ENCODE data around the gene LARGE2.

LARGE2 gene

DNA sequence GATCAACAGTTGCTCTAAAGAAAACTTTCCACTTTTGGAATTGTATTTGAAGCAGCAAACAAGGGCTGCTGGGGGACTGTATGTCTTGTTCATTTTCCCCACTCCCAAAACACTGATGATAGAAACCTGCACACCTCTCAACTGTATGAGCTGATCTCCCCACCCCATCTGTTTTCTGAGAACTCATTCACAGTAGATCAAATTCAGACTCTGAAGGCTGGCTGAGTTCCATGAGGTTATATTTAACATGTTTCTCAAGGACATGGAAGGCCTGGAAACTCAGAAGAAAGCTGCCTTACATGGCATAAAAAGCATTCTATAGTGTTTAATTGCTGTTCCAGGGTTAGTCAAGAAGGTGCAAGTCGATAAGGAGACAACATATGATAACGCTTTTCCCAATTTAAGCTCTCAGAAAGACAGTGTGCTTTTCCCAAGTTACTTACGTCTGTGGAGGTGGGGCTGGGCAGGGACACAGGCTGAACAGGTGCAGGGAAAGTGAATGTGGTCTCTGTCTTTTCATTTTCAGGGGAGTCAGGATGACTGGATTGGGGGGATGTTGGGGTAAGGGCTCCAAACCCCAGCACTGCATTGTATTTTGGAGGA is 23.0 kb downstream of the LARGE2 start:
- ChIA-PET POLR2A (no interaction called here), CTCF (interaction anchor here (2.8 kb wide), 1 partner anchor 19 kb away, joined by 13 read pairs; no protein-coding TSS in a partner anchor)
- no peaks in the 10 kb centered on the region for H3K9me3 ChIP-seq (ENCODE audit: control insufficient read depth, insufficient read depth, low read depth, low read length)
- no peak overlapping the region for H3K27ac ChIP-seq (ENCODE audit: extremely low read depth, low read depth, low read length)
- H3K4me3 ChIP-seq (ENCODE audit: low read depth, low read length): no peak overlapping the region
- H3K4me1 ChIP-seq (ENCODE audit: control insufficient read depth, insufficient read depth, low read length): no peaks in the 10 kb centered on the region
- peaks cover 0 to 53% of the 10 kb centered on the region in 2 experiments; a peak in 1 of 3 replicates for H3K36me3 ChIP-seq (ENCODE audit: control insufficient read depth in 2 of 2, insufficient read depth in 1 of 2, low read length in 2 of 2)
- TF ChIP-seq SCRT2 (tag by site-specific recombination; IDR thresholded peaks at IDR 0.05) (peak; percentile 25; the same call in 1 of the 2 replicates), ZNF184 (tag by site-specific recombination; IDR thresholded peaks at IDR 0.05) (no peak)

DNA sequence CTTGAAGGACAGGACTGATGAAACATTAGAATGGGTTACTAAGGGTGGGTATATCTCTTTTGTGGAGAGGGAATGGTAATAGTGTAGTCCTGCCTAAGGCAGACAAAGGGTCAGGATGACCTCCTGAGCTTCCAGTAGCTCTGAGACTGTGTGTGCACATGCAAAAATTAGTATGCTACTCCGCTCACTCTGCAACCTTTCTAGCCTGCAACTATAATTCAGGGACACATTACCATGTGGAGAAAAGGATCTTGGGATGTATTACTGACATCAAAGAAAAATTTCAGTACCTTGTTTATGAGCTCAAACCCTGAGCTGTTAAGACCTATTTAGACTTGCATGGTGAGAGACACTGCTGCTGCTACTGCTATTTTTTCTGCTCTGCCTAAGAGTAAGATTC is 25.4 kb downstream of the LARGE2 start:
- no peak overlapping the region for H3K4me3 ChIP-seq (ENCODE audit: low read depth, low read length)
- ChIA-PET CTCF (interaction anchor here (0.6 to 1.5 kb wide), 3 partner anchors 18 to 82 kb away, joined by 3 to 7 read pairs (median 5); no protein-coding TSS in a partner anchor), POLR2A (no interaction called here)
- H3K9me3 ChIP-seq (ENCODE audit: control insufficient read depth, insufficient read depth, low read depth, low read length): no peaks in the 10 kb centered on the region
- TF ChIP-seq, protein P1, sequence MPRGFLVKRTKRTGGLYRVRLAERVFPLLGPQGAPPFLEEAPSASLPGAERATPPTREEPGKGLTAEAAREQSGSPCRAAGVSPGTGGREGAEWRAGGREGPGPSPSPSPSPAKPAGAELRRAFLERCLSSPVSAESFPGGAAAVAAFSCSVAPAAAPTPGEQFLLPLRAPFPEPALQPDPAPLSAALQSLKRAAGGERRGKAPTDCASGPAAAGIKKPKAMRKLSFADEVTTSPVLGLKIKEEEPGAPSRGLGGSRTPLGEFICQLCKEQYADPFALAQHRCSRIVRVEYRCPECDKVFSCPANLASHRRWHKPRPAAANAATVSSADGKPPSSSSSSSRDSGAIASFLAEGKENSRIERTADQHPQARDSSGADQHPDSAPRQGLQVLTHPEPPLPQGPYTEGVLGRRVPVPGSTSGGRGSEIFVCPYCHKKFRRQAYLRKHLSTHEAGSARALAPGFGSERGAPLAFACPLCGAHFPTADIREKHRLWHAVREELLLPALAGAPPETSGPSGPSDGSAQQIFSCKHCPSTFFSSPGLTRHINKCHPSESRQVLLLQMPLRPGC (tag by site-specific recombination; IDR thresholded peaks at IDR 0.05): no peak
- no peak for TF ChIP-seq YY2 (tag by site-specific recombination; IDR thresholded peaks at IDR 0.05)
- no peak overlapping the region for H3K27ac ChIP-seq (ENCODE audit: extremely low read depth, low read depth, low read length)
- peaks cover 0 to 66% of the 10 kb centered on the region in 2 experiments; a peak in 1 of 3 replicates for H3K36me3 ChIP-seq (ENCODE audit: control insufficient read depth in 2 of 2, insufficient read depth in 1 of 2, low read length in 2 of 2)
- no peaks in the 10 kb centered on the region for H3K4me1 ChIP-seq (ENCODE audit: control insufficient read depth, insufficient read depth, low read length)

DNA sequence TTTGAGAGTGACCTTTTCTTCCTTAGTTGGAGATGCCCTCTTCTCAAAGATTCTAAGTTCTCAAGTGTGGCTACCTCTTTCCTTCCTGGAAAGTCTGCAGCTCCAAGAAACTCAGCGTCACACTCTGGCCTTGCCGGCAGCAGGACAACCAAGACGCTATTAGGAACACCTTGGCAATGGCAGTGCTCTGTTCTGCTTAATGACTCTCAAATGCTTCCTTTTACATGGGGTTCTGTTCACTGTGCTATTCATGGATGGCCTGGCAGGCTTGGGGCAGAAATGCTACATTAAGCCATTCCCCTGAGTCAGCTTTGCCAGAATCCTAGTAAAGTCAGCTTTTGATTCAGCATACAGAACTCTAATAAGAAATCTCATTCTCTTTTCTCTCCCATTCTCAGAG is 25.9 kb downstream of the LARGE2 start:
- POLR2A ChIA-PET: no interaction called here
- no peak for TF ChIP-seq BCL6B (tag by site-specific recombination; IDR thresholded peaks at IDR 0.05)
- Histone ChIP-seq H3K4me1 (ENCODE audit: control insufficient read depth, insufficient read depth, low read length) (no peaks in the 10 kb centered on the region), H3K27ac (ENCODE audit: extremely low read depth, low read depth, low read length) (no peak overlapping the region), H3K4me3 (ENCODE audit: low read depth, low read length) (no peak overlapping the region), H3K36me3 (ENCODE audit: control insufficient read depth in 2 of 2, insufficient read depth in 1 of 2, low read length in 2 of 2) (peaks cover 0 to 71% of the 10 kb centered on the region in 2 experiments; a peak in 1 of 3 replicates), H3K9me3 (ENCODE audit: control insufficient read depth, insufficient read depth, low read depth, low read length) (no peaks in the 10 kb centered on the region)
- CTCF ChIA-PET: interaction anchor here (0.6 to 1.3 kb wide), 2 partner anchors 17 to 83 kb away, joined by 3 to 5 read pairs; no protein-coding TSS in a partner anchor

- peaks cover 0 to 66% of the 10 kb centered on the region in 2 experiments; a peak in 1 of 3 replicates for H3K36me3 ChIP-seq (ENCODE audit: control insufficient read depth in 2 of 2, insufficient read depth in 1 of 2, low read length in 2 of 2)
- no peak overlapping the region for H3K4me3 ChIP-seq (ENCODE audit: low read depth, low read length)
- no peaks in the 10 kb centered on the region for H3K4me1 ChIP-seq (ENCODE audit: control insufficient read depth, insufficient read depth, low read length)
- no peak overlapping the region for H3K27ac ChIP-seq (ENCODE audit: extremely low read depth, low read depth, low read length)
- H3K9me3 ChIP-seq (ENCODE audit: control insufficient read depth, insufficient read depth, low read depth, low read length): no peaks in the 10 kb centered on the region
- ChIA-PET CTCF (interaction anchor here (0.7 to 2.2 kb wide), 3 partner anchors 15 to 77 kb away, joined by 3 to 13 read pairs (median 5); no protein-coding TSS in a partner anchor), POLR2A (interaction anchor here (0.9 kb wide), 1 partner anchor 23 kb away, joined by 3 read pairs; no protein-coding TSS in a partner anchor)
- TF ChIP-seq ZNF600 (tag by site-specific recombination; IDR thresholded peaks at IDR 0.05): no peak
- no peak for TF ChIP-seq ZNF658 (tag by site-specific recombination; IDR thresholded peaks at IDR 0.05)
- TF ChIP-seq ZNF549 (tag by site-specific recombination; IDR thresholded peaks at IDR 0.05): no peak
- TF ChIP-seq ZNF302 (tag by site-specific recombination; IDR thresholded peaks at IDR 0.05; ENCODE audit: low read depth): no peak
- no peak for TF ChIP-seq ZSCAN18 (tag by site-specific recombination; IDR thresholded peaks at IDR 0.05)
- TF ChIP-seq ZNF785 (tag by site-specific recombination; IDR thresholded peaks at IDR 0.05): no peak
- TF ChIP-seq ZNF202 (tag by site-specific recombination; IDR thresholded peaks at IDR 0.05; ENCODE audit: borderline replicate concordance): no peak
- no peak for TF ChIP-seq ZNF513 (tag by site-specific recombination; IDR thresholded peaks at IDR 0.05)
- no peak for TF ChIP-seq TRIM28 (IDR thresholded peaks at IDR 0.05; ENCODE audit: borderline replicate concordance, low read length)
- TF ChIP-seq ZNF837 (tag by site-specific recombination; IDR thresholded peaks at IDR 0.05): no peak
- no peak for TF ChIP-seq ZNF610 (tag by site-specific recombination; IDR thresholded peaks at IDR 0.05; ENCODE audit: borderline replicate concordance)
- TF ChIP-seq GLIS2 (tag by site-specific recombination; IDR thresholded peaks at IDR 0.05): no peak
- no peak for TF ChIP-seq ZNF624 (tag by site-specific recombination; IDR thresholded peaks at IDR 0.05)
- no peak for TF ChIP-seq ZNF548 (tag by site-specific recombination; IDR thresholded peaks at IDR 0.05)
These were observed 27.5 kb downstream of the LARGE2 start for GRCh38 chr11:45949992-45950407.
